Stimulated activated memory B cell treated with anti-CD40 and anti-IgM and Interleukin-4, amounts not matched to agents 10 μg/mL and 1 μg/mL and 100 μg/mL, for 72 hours (primary cell): ENCODE data around the gene LTN1.

Experiments used
- ATAC-seq: fragments of 150-1000 bp; cut with Tn5 transposase; 2 replicates; pipeline ENCODE4 v1.10.0; 2021
- H3K27ac Mint-ChIP-seq: one replicate; pipeline ENCODE4 v1.8.0; 2022; ENCODE audit warnings: mild to moderate bottlenecking, mixed read lengths
- H3K27me3 Mint-ChIP-seq: one replicate; pipeline ENCODE4 v1.8.0; 2022; ENCODE audit warnings: mixed read lengths
- H3K36me3 Mint-ChIP-seq: one replicate; pipeline ENCODE4 v1.8.0; 2022; ENCODE audit warnings: mixed read lengths
- H3K4me1 Mint-ChIP-seq: one replicate; pipeline ENCODE4 v1.8.0; 2022; ENCODE audit warnings: mixed read lengths
- H3K4me3 Mint-ChIP-seq: one replicate; pipeline ENCODE4 v1.8.0; 2022; ENCODE audit warnings: mild to moderate bottlenecking, moderate library complexity, mixed read lengths
- H3K9me3 Mint-ChIP-seq: one replicate; pipeline ENCODE4 v1.8.0; 2022; ENCODE audit warnings: mixed read lengths

LTN1 gene

GRCh38 chr21:28884976-28885852 is 107.5 kb downstream of the LTN1 start:
- Mint-ChIP-seq H3K27ac (peak overlapping the region; percentile 90), H3K4me1 (peaks cover 9% of the 10 kb centered on the region)
- peak; percentile 99 for ATAC-seq

GRCh38 chr21:28884481-28884880 is 108.2 kb downstream of the LTN1 start:
- H3K36me3 Mint-ChIP-seq = peaks cover 13% of the 10 kb centered on the region
- H3K4me1 Mint-ChIP-seq = peaks cover 9% of the 10 kb centered on the region
- H3K27me3 Mint-ChIP-seq = peaks cover 6% of the 10 kb centered on the region
- no peak for ATAC-seq
- H3K4me3 Mint-ChIP-seq = peak overlapping the region; percentile 87
- peak overlapping the region; percentile 90 for H3K27ac Mint-ChIP-seq
- H3K9me3 Mint-ChIP-seq = no peaks in the 10 kb centered on the region

More at GRCh38 chr21:28884976-28885852, 107.5 kb downstream of the LTN1 start:
- Mint-ChIP-seq H3K27me3 (peaks cover 13% of the 10 kb centered on the region), H3K36me3 (peaks cover 13% of the 10 kb centered on the region), H3K4me3 (peak overlapping the region; percentile 87), H3K9me3 (no peaks in the 10 kb centered on the region)

- Mint-ChIP-seq H3K27ac (peak overlapping the region; percentile 90), H3K4me1 (peaks cover 9% of the 10 kb centered on the region), H3K36me3 (peaks cover 13% of the 10 kb centered on the region), H3K4me3 (peak overlapping the region; percentile 21), H3K9me3 (no peaks in the 10 kb centered on the region), H3K27me3 (peaks cover under 1% of the 10 kb centered on the region)
- no peak for ATAC-seq
Observed at GRCh38 chr21:28883931-28884330, 108.7 kb downstream of the LTN1 start.

- no peak for ATAC-seq
- Mint-ChIP-seq H3K4me1 (peaks cover 9% of the 10 kb centered on the region), H3K9me3 (no peaks in the 10 kb centered on the region), H3K27me3 (no peaks in the 10 kb centered on the region), H3K27ac (no peak overlapping the region), H3K36me3 (peaks cover 17% of the 10 kb centered on the region), H3K4me3 (no peak overlapping the region)
Observed at GRCh38 chr21:28882345-28882744, 110.3 kb downstream of the LTN1 start.
